GM04504 (cell line): Measurements from ENCODE around the gene ST13.
"Not testable (repeated sequence)": the region's sequence is repeated elsewhere in the genome, so short reads cannot be mapped to it uniquely, and the experiment has no call there.

Experiments used
- DNase-seq: peaks from one replicate; pipeline ENCODE4 v3.0.0-alpha.2; 2012; ENCODE audit warnings: low read depth

Gene ST13

DNA sequence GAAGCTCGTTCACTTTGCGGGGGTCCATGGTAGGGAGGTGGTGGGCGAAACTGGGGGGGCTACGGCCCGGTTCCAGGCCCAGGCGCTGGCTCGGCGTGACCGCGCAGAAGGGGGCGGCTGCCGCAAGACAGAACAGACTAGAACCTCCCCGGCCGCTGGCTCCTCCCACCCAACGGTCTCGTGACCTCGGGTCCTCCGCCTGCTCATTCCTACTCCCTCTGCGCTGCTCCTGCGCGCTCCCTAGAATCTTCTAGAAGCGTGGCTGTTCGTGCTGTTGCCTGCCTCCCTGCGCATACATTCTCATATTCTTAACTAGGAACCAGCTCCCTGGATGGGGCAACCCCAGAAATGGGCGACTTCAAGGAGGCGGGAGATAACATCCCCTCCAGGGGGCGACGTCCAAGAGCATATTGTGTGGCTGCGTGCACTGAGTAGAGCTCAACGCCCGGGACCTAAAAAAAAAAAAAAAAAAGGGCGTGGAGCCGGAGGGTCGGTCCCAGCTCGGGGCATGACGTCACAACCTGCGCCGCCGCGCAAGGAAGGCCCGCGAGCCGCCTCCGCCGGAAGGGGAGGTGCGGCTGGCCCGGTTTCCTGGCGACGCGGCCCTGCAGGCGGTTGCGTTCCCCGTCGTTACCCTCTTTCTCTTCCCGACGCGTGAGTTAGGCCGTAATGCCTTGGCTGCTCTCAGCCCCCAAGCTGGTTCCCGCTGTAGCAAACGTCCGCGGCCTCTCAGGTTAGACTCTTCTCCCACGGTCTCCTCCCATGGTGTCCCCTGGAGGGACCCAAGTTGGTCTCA, at the start of gene ST13, which contains the start of gene XPNPEP3:
ST13 (minus strand) TSS at position 127 of the 796 bp plus-strand sequence; CDS start at position 28, 99 bp downstream.
XPNPEP3 (plus strand) TSS at position 636 of the 796 bp plus-strand sequence; CDS start at position 670, 34 bp downstream.
- peak; percentile 92 for DNase-seq

DNA sequence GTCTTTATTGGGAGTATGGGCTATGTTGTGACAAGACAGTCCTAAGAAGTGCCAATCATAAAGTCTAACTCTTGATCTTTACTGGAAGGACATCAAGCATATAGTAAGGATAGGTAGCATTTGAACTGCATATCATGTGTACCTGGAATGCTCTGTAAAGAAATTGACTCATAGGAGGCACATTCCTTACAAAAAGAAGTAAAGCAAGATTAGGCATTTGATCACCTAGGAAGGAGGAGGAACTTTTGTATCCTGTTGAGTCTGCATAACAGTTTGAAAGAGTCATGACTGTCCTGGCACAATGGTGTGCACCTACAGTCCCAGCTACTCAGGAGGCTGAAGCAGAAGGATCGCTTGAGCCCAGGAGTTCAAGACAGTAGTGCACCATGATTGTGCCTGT, 47.7 kb upstream of the ST13 start:
- no peak for DNase-seq

DNA sequence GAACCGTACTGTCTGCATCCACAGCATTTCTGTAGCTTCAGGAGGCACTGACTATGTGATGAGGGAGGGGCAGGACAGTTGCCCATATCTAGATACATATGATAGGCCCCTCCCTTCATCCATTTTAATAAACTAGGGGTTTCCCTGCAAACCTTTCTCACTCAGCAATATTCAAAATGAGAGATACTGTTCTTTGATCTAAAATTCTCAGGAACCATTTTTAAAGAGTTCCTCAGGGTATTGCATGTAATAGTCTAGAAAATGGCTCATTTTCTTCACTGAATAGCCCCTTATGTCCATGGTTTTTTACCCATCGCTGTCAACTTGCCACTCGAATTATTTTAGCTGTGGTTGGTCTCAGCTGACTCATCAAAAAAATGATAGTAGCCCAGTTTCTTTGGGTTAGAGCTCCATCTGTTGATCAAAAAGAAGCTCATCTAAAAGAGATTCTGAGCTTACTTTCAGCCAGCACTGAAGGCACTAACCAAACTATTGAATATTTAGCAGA, 42.5 kb upstream of the ST13 start:
- DNase-seq: peak; percentile 37

DNA sequence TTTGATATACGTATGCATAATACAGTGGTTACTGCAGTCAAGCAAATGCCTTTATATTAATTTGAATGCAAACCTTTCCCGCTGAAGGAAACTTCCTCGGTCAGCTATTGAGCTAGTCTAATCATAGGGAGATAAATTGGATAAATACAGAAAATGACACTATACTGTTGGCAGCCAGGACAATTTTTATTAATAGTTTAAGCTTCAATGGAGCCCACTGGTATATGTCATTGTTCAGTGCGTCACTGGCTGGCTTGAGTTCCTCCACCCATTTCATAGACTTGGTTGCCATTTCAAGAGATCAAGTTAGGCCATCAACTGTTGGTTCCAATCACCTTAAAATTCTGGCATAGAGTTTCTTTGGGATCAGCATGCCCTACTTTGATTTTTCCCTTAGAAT, 38.0 kb upstream of the ST13 start:
- DNase-seq: no peak

DNA sequence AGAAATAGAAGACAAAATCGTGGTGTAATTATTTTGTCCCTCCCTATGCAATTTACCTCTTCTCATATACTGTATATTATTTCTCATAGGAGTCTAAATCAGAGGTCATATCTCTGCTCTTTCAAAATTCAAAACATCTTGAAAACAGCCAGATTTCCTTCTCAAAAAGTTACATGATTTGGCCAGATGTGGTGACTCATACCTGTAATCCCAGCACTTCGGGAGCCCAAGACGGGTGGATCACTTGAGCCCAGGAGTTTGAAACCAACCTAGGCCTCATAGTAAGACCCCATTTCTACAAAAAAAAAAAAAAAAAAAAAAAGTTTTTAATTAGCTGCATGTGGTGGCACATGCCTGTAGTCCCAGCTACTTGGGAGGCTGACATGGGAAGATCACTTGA, 34.4 kb upstream of the ST13 start:
- peak; percentile 24 for DNase-seq

DNA sequence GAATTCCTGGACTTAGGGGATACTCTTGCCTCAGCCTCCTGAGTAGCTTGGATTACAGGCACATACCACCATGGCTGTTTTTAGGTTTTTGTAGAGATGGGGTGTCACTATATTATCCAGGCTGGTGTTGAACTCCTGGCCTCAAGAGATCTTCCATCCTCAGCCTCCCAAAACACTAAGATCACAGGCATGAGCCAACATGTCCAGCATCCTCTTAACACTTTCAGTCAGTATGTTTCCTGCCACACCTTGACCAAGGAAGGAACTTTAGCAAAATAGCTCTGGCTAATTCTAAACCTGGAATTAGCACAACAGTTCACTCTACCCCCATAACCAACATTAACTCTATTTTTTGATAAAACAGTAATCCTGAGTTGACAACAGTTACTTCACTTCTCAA, 32.7 kb upstream of the ST13 start:
- DNase-seq: no peak

DNA sequence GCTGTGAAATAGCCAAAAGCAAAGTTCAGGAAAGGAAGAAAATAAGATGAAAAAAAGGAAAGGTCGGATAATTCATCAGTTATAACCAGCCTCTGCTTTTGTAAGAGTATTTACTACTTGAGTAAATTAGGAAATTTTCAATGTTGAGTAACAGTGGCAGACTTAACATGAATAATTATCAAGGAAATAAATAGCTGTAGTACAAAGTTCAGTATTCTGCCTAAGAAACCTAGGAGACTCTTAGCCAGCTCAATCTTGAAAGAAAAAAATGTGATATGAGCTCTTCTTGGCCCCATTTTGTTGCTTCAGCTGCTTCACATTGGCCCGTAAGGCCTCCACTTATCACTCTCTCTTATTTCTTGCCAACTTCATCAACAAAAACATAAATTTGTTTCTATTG, 22.5 kb upstream of the ST13 start:
- DNase-seq: no peak

DNA sequence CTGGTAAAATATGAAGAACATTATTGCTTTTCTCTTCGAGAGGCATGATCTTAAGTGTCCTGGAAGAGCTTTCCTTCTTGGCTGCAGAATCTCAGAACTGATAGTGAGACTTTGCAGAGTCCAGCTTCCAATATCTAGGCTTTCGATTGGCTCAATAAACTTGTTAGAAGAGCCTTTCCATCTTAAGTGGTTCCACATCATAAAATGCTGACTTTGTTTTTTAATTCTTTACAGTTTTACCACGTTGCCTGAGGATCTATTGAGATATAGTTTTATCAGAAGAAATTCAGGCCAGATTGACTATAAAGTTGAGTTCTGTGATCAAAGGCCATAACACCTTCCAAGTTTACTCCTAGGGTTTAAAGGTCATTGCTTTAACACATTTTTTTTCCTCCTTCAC, 21.0 kb upstream of the ST13 start:
- no peak for DNase-seq

DNA sequence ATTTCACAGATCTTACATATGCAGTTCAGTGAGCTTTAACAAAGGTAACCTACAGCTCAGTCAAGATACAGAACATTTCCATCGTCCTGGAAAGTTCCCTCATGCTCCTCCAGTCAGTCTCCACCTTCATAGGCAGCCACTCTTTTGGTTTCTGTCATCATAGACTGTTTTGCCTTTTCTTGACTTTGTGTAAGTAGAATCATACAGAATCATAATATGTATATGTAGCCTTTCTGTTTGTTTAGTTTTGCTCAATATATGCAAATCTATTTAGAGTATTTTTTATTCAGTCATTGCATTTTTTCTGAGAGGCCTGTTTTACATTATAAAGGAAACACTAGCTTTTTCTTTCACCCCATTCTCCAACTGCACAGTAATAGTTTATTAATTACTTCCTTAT, 20.5 kb upstream of the ST13 start:
- DNase-seq: no peak

DNA sequence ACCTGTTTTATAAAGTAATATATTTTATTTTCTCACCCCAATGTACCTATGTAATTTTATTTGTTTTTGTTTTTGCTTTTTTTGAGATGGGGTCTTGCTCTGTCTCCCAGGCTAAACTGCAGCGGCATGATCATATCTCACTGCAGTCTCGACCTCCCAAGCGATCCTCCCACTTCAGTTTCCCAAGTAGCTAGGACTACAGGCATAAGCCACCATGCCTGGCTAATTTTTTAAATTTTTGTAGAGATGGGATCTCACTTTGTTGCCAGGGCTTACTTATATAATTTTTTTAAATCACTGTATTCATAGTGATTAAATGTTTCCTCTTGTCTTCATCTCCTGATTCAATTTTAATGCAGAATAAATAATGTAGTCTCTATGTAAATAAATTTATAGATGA, 18.7 kb upstream of the ST13 start:
- no peak for DNase-seq

DNA sequence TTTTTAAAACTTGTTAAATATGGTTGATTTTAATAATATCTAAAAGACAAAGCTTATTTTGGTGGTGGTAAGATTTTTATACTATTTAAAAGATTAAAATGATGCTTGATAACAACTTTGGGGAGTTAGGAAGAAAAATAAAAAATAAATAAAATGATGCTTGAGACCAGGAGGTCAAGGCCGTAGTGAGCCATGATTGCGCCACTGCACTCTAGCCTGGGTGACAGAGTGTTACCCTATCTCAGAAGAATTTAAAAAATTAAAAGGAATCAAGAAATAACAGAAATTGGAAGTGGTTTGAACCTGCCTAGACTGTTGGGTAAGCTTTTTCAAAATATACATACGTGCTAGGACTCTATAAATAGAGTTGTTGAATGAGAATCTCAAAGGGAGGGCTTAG, 17.6 kb upstream of the ST13 start:
- no peak for DNase-seq

DNA sequence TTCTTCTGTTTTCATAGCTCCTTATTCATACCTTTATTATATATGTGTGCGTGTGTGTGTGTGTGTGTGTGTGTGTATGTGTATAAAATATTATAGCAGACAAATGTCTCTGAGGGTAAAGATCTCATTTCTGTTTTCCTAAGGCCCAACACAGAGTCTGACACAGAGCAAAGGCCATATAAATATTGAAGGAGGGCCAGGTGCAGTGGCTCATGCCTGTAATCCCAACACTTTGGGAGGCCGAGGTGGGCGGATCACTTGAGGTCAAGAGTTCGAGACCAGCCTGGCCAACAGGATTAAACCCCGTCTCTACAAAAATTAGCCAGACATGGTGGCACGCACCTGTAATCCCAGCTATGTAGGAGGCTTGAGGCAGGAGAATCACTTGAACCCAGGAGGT, 11.9 kb upstream of the ST13 start:
- DNase-seq: not testable (repeated sequence)

DNA sequence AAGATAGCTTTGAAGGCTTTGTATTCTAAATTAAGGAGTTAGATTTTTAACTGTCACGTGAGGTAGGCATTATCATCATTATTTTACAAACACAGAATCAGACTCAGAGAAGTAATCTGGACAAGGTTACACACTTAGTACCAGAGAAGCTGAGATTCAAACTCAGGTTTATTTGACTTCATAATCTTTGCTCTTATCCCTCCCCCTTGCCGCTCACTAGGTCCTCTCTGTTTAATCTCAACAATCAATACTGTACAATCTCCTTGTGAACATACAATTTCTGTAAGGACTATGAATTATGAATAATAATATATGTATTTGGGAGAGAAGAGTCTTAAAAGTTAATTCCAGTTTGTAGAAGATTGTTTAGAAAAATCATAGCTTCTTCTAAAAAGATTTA, 10.7 kb upstream of the ST13 start:
- DNase-seq: no peak

DNA sequence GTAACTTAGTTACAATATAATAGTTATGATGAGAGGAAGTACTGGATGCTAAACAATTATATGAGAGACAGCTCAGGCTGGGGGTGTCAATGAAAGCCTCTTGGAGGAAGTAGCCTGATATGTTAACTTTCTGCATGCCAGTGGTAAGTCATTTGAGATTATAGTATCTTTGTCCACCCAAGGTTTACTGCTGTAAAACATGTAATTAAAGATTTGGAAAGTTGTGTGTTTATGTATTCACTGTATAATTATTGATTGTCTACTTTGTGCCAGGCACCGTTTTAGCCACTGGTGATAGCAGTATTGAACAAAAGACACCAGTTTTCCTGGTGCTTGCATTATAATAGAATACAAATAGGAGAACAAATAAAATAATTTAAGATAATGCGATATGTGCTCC, 6.1 kb upstream of the ST13 start:
- no peak for DNase-seq

DNA sequence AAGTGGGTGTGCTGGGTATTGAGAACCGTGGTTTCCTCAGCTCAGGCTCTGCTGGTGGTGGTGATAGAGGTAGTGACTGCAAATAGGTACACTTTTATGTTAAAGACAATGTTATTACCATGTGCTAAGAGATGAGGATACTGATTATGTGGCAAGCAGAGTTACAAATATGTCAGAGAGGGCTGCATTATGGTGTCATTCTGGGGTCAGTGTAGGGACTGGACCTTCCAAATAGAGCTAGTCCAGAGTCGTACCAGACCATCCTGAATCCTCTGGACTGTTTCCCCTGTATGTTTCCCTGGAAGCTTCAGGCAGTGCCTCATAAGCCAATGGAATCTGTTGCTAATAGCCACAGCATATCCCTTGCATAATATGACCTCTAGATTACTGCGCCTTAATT, 5.6 kb upstream of the ST13 start, which contains the start of gene DNAJB7:
DNAJB7 (minus strand) TSS at position 101 of the 400 bp plus-strand sequence. CDS start 119 bp downstream, outside the sequence.
- DNase-seq: no peak

DNA sequence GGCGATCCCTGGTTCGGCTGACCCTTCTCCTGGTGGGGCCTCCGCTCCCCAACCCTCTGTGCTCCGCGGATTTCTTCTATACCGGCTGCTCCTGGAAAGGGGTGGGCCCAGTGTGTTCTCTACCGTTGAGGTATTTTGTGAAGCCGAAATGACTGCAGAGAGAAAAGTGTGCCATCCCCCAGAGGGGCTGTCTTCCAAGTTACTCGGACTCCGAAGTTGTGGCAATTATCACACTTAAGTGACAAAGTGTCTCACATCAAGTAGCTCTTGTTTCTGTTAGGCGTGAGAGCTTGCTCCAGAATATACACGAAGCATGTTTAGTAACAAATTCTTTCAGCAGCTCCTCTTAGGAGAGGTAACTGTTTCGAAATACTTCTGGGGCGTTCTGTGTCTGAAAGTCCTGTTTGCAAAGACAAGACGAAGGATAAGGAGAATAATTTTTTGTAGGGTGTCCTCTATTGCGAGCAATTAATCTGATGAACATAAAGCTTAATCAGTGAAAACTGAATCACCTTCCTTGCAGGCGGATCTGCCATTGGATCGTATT, 943 bp upstream of the ST13 start:
- no peak for DNase-seq

DNA sequence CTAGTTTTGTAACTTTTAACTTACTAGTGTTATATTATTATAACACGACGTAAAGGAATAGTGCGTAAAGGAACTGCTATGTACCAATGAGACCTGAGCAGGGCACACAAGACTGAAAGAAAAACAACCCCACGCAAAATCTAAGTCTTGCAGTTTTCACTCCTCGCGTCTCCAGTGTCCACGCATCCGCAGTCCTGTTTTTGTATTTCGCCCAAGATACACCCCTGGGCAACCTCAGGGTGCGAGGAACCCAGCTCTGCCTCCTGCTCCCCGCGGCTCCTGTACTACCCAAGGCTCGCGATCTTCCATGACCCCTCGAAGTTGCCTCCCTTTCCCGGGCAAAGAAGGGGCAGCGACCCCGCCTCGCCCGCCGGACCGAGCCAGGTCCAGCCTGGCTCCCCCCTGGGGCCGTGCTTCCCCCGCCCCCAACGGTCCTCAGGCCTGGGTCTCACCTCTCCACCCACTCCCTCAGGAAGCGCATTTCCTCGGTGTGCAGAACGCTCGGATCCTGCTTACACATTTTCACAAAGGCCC, 393 bp downstream of the ST13 start:
- no peak for DNase-seq

DNA sequence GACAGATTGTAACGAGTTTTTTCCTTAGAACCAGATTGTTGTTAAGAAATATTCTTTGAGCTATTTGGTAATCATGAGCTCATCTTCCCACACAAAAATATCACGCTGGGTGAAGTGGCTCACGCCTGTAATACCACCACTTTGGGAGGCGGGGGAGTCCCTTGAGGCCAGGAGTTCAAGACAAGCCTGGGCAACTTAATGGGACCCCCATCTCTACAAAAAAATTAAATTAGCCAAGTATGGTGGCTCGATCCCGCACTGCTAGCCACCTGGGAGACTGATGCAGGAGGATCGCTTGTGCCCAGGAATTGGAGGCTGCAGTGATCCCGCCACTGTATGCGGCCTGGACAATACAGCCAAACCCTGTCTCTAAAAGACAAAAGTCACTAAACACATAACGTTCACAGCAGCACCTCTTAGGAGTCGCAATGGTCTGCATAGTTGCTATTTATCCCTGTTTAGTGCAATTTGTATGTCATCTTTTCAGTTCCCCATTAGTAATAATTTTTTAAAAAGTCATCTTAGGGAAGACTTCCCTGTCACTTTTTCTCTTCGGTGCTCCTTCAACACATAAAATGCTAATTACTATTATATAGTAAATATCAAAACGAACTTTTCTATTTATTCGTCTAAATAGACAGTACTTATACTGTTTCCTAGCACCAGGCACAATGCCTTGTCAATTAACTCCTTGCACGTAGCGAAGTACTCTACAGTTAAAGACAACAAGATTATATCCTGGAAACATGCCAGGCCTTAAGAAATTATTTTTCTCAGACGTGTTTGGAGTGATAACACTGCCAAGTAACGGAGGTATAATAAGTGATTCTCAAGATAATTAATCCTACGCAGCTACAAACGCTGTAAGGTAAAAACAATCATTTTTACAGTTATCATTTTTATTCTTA, 1.1 kb downstream of the ST13 start:
- no peak for DNase-seq

DNA sequence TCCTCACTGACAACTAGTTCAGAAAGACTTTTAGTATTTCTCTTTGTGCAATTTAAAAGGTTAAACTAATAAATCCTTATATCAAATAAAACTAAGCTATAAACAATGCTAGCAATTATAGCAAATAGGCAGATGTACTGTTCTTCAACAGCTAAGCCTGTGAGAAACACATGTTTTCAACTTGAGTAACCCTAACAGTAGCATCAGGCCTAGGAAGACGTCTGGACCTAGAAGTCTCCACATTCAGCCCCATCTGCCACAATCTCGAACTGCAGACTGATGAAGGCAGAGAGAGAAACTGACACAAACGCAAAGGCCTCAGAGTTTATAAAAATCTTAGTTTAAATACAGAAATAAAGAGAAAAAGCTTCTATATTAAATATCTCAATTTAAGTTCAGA, 2.5 kb downstream of the ST13 start:
- no peak for DNase-seq

DNA sequence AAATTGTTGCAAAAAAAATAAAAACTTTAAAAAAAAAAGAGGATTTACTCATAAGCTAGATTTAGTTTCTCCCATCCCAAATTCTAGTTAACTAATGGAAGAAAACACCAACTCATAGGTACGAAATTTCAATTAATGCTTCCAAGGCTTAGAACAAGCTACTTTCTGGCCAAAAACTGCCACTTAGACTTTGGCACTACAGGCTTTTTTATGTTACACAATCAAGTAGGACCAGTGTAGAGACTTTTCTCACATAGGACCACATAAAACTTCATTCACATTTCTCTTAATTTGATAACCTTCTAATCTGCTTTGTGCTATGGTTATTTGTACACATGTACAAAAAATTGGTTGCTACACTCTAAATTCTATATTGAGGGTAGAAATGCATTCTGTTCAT, 3.1 kb downstream of the ST13 start:
- no peak for DNase-seq

DNA sequence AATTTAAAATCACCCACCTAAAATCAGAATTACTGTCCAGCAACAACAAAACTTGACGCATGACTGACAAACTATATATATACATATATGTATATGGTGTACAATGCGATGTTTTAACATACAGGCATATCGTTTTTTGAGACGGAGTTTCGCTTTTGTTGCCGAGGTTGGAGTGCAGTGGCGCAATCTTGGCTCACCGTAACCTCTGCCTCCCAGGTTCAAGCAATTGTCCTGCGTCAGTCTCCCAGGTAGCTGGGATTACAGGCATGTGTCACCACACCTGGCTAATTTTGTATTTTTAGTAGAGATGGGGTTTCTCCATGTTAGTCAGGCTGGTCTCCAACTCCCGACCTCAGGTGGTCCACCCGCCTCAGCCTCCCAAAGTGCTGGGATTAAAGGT, 10.6 kb downstream of the ST13 start:
- DNase-seq: not testable (repeated sequence)

DNA sequence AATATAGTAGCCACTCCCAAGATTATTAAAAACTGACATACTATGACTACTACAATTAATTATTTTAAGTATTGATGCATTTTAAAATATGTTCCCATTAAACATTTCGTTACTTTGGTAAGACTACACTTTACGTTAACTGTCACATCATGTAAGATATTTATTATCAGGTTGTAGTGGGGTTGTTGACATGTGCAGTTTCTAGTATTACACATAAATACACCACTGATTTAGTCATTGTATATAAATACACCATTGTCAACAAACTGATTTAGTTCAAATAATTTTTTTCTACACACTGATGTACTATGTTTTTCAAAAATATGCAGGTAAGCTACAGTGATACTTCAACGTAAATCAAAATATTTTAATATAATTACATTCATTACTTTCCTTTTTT, 11.5 kb downstream of the ST13 start:
- no peak for DNase-seq
